ENCODE results near the gene COX6A2. TPM values are rescaled to one million over a fixed set of nuclear protein-coding genes. Genes with fewer than 3 reads are reported as not detected.
"Not testable (repeated sequence)": the region's sequence is repeated elsewhere in the genome, so short reads cannot be mapped to it uniquely, and the experiment has no call there.

COX6A2 gene
- total and polyA plus RNA-seq, 5 donors from 2014 or later = not detected

- DNase-seq (no peak), ATAC-seq (ENCODE audit: low read depth in 2 of 2) (no peak)
- Mint-ChIP-seq H3K4me1 (peaks cover 5 to 45% (median 28%) of the 10 kb centered on the region in 4 donors), H3K36me3 (peaks cover 5% of the 10 kb centered on the region), H3K4me3 (no peak overlapping the region), H3K9me3 (no peaks in the 10 kb centered on the region), H3K27ac (peak overlapping the region in 2 of 3 donors; percentile 41 to 56), H3K27me3 (no peaks in the 10 kb centered on the region)
- H3K27ac ChIP-seq (ENCODE audit: insufficient read depth, low read length, poor library complexity, severe bottlenecking) = no peak overlapping the region
- H3K9me3 ChIP-seq (ENCODE audit: control insufficient read depth in 2 of 2, low read length in 2 of 2) = no peaks in the 10 kb centered on the region
- H3K4me1 ChIP-seq (ENCODE audit: control insufficient read depth, insufficient read depth, low read length, poor library complexity, severe bottlenecking) = peaks cover 28% of the 10 kb centered on the region
- H3K27me3 ChIP-seq (ENCODE audit: control insufficient read depth, insufficient read depth, low read length) = no peaks in the 10 kb centered on the region
- H3K4me3 ChIP-seq (ENCODE audit: low read depth, low read length) = no peak overlapping the region
- H3K36me3 ChIP-seq (ENCODE audit: control insufficient read depth, insufficient read depth, low read length) = no peaks in the 10 kb centered on the region
Observed at GRCh38 chr16:31452631-31453106, 24.5 kb upstream of the COX6A2 start.

- Histone ChIP-seq H3K9me3 (ENCODE audit: control insufficient read depth in 2 of 2, low read length in 2 of 2) (no peaks in the 10 kb centered on the region), H3K4me1 (ENCODE audit: control insufficient read depth, insufficient read depth, low read length, poor library complexity, severe bottlenecking) (peaks cover 19% of the 10 kb centered on the region), H3K4me3 (ENCODE audit: low read depth, low read length) (no peak overlapping the region), H3K27me3 (ENCODE audit: control insufficient read depth, insufficient read depth, low read length) (no peaks in the 10 kb centered on the region), H3K36me3 (ENCODE audit: control insufficient read depth, insufficient read depth, low read length) (no peaks in the 10 kb centered on the region), H3K27ac (ENCODE audit: insufficient read depth, low read length, poor library complexity, severe bottlenecking) (no peak overlapping the region)
- no peak for ATAC-seq (ENCODE audit: low read depth in 2 of 2)
- H3K36me3 Mint-ChIP-seq = peaks cover 5% of the 10 kb centered on the region
- peak overlapping the region; percentile 27 to 56 (median 32) for H3K27ac Mint-ChIP-seq
- H3K4me3 Mint-ChIP-seq = peak overlapping the region in 1 of 4 donors; percentile 66
- peaks cover 5 to 37% (median 24%) of the 10 kb centered on the region in 4 donors for H3K4me1 Mint-ChIP-seq
- no peak for DNase-seq
- H3K27me3 Mint-ChIP-seq = no peaks in the 10 kb centered on the region
- no peaks in the 10 kb centered on the region for H3K9me3 Mint-ChIP-seq
Observed at GRCh38 chr16:31451681-31452351, 23.7 kb upstream of the COX6A2 start.

- no peak for DNase-seq
- Histone ChIP-seq H3K4me3 (ENCODE audit: low read depth, low read length) (no peak overlapping the region), H3K27ac (ENCODE audit: insufficient read depth, low read length, poor library complexity, severe bottlenecking) (no peak overlapping the region), H3K36me3 (ENCODE audit: control insufficient read depth, insufficient read depth, low read length) (no peaks in the 10 kb centered on the region), H3K27me3 (ENCODE audit: control insufficient read depth, insufficient read depth, low read length) (no peaks in the 10 kb centered on the region), H3K9me3 (ENCODE audit: control insufficient read depth in 2 of 2, low read length in 2 of 2) (no peaks in the 10 kb centered on the region), H3K4me1 (ENCODE audit: control insufficient read depth, insufficient read depth, low read length, poor library complexity, severe bottlenecking) (peaks cover 13% of the 10 kb centered on the region)
- ATAC-seq (ENCODE audit: low read depth in 2 of 2) = no peak
- H3K27ac Mint-ChIP-seq = peak overlapping the region in 2 of 3 donors; percentile 27 to 60
- no peaks in the 10 kb centered on the region for H3K9me3 Mint-ChIP-seq
- H3K4me1 Mint-ChIP-seq = peaks cover 5 to 32% (median 21%) of the 10 kb centered on the region in 4 donors
- H3K36me3 Mint-ChIP-seq = peaks cover 5% of the 10 kb centered on the region
- no peaks in the 10 kb centered on the region for H3K27me3 Mint-ChIP-seq
- H3K4me3 Mint-ChIP-seq = peak overlapping the region in 1 of 4 donors; percentile 66
Observed at GRCh38 chr16:31451201-31451600, 23.0 kb upstream of the COX6A2 start.

- H3K4me3 ChIP-seq (ENCODE audit: low read depth, low read length); DNase-seq; H3K4me1 ChIP-seq (ENCODE audit: control insufficient read depth, insufficient read depth, low read length, poor library complexity, severe bottlenecking); ATAC-seq (ENCODE audit: low read depth in 2 of 2); H3K27me3 ChIP-seq (ENCODE audit: control insufficient read depth, insufficient read depth, low read length); H3K9me3 Mint-ChIP-seq; H3K9me3 ChIP-seq (ENCODE audit: control insufficient read depth in 2 of 2, low read length in 2 of 2); H3K27ac ChIP-seq (ENCODE audit: insufficient read depth, low read length, poor library complexity, severe bottlenecking); H3K36me3 Mint-ChIP-seq; H3K27me3 Mint-ChIP-seq; H3K36me3 ChIP-seq (ENCODE audit: control insufficient read depth, insufficient read depth, low read length): not testable (repeated sequence)
- Mint-ChIP-seq H3K4me1 (peaks cover 0 to 11% (median under 1%) of the 10 kb centered on the region in 4 donors), H3K4me3 (peak overlapping the region in 1 of 4 donors; percentile 21), H3K27ac (peak overlapping the region in 1 of 3 donors; percentile 18)
Observed at GRCh38 chr16:31445931-31446330, 17.8 kb upstream of the COX6A2 start.

GRCh38 chr16:31441956-31442355, 13.8 kb upstream of the COX6A2 start:
- Histone ChIP-seq H3K27ac (ENCODE audit: insufficient read depth, low read length, poor library complexity, severe bottlenecking) (no peak overlapping the region), H3K27me3 (ENCODE audit: control insufficient read depth, insufficient read depth, low read length) (no peaks in the 10 kb centered on the region), H3K9me3 (ENCODE audit: control insufficient read depth in 2 of 2, low read length in 2 of 2) (no peaks in the 10 kb centered on the region), H3K36me3 (ENCODE audit: control insufficient read depth, insufficient read depth, low read length) (no peaks in the 10 kb centered on the region), H3K4me3 (ENCODE audit: low read depth, low read length) (no peak overlapping the region), H3K4me1 (ENCODE audit: control insufficient read depth, insufficient read depth, low read length, poor library complexity, severe bottlenecking) (no peaks in the 10 kb centered on the region)
- Mint-ChIP-seq H3K27me3 (peaks cover 6% of the 10 kb centered on the region), H3K36me3 (no peaks in the 10 kb centered on the region), H3K9me3 (peaks cover 0 to 2% (median 0%) of the 10 kb centered on the region in 7 donors), H3K4me1 (peaks cover 0 to 10% (median 2%) of the 10 kb centered on the region in 4 donors), H3K27ac (peak overlapping the region in 1 of 3 donors; percentile 83), H3K4me3 (peak overlapping the region; percentile 3 to 94 (median 81))
- no peak for ATAC-seq (ENCODE audit: low read depth in 2 of 2)
- no peak for DNase-seq

- H3K36me3 Mint-ChIP-seq = no peaks in the 10 kb centered on the region
- H3K4me3 ChIP-seq (ENCODE audit: low read depth, low read length) = no peak overlapping the region
- no peaks in the 10 kb centered on the region for H3K9me3 ChIP-seq (ENCODE audit: control insufficient read depth in 2 of 2, low read length in 2 of 2)
- no peak for ATAC-seq (ENCODE audit: low read depth in 2 of 2)
- no peaks in the 10 kb centered on the region for H3K36me3 ChIP-seq (ENCODE audit: control insufficient read depth, insufficient read depth, low read length)
- H3K4me3 Mint-ChIP-seq = peak overlapping the region in 2 of 4 donors; percentile 8 to 75
- H3K4me1 Mint-ChIP-seq = peaks cover 0 to 10% (median 2%) of the 10 kb centered on the region in 4 donors
- no peak for DNase-seq
- peaks cover 6% of the 10 kb centered on the region for H3K27me3 Mint-ChIP-seq
- H3K27ac ChIP-seq (ENCODE audit: insufficient read depth, low read length, poor library complexity, severe bottlenecking) = no peak overlapping the region
- H3K4me1 ChIP-seq (ENCODE audit: control insufficient read depth, insufficient read depth, low read length, poor library complexity, severe bottlenecking) = no peaks in the 10 kb centered on the region
- H3K27ac Mint-ChIP-seq = no peak overlapping the region
- H3K9me3 Mint-ChIP-seq = no peaks in the 10 kb centered on the region
- no peaks in the 10 kb centered on the region for H3K27me3 ChIP-seq (ENCODE audit: control insufficient read depth, insufficient read depth, low read length)
Observed at GRCh38 chr16:31440516-31441184, 12.5 kb upstream of the COX6A2 start.

GRCh38 chr16:31439519-31439918, 11.4 kb upstream of the COX6A2 start:
- H3K4me3 Mint-ChIP-seq = no peak overlapping the region
- no peaks in the 10 kb centered on the region for H3K36me3 Mint-ChIP-seq
- DNase-seq (no peak), ATAC-seq (ENCODE audit: low read depth in 2 of 2) (no peak)
- peaks cover 6% of the 10 kb centered on the region for H3K27me3 Mint-ChIP-seq
- Histone ChIP-seq H3K4me3 (ENCODE audit: low read depth, low read length) (no peak overlapping the region), H3K36me3 (ENCODE audit: control insufficient read depth, insufficient read depth, low read length) (no peaks in the 10 kb centered on the region), H3K9me3 (ENCODE audit: control insufficient read depth in 2 of 2, low read length in 2 of 2) (no peaks in the 10 kb centered on the region), H3K27ac (ENCODE audit: insufficient read depth, low read length, poor library complexity, severe bottlenecking) (no peak overlapping the region), H3K4me1 (ENCODE audit: control insufficient read depth, insufficient read depth, low read length, poor library complexity, severe bottlenecking) (no peaks in the 10 kb centered on the region), H3K27me3 (ENCODE audit: control insufficient read depth, insufficient read depth, low read length) (no peaks in the 10 kb centered on the region)
- no peaks in the 10 kb centered on the region for H3K9me3 Mint-ChIP-seq
- peaks cover 0 to 10% (median 2%) of the 10 kb centered on the region in 4 donors for H3K4me1 Mint-ChIP-seq
- H3K27ac Mint-ChIP-seq = no peak overlapping the region
